NCI-H2227 (cell line): ENCODE measurements around the gene REXO2.

Source experiments
- DNase-seq: peaks from one replicate; lab custom pipeline; 2025; ENCODE audit not compliant: unreplicated experiment; lab: John Stamatoyannopoulos, UW

REXO2 gene

GRCh38 chr11:114440121-114440860, 1.0 kb downstream of the REXO2 start:
- no peak for DNase-seq

- DNase-seq: no peak
Observed at GRCh38 chr11:114440971-114441763, 1.9 kb downstream of the REXO2 start.

GRCh38 chr11:114441921-114442320, 2.7 kb downstream of the REXO2 start:
- no peak for DNase-seq

GRCh38 chr11:114442536-114442935, 3.3 kb downstream of the REXO2 start:
- no peak for DNase-seq

GRCh38 chr11:114447444-114447843, 8.2 kb downstream of the REXO2 start:
- no peak for DNase-seq

GRCh38 chr11:114447892-114448291, 8.6 kb downstream of the REXO2 start:
- no peak for DNase-seq

GRCh38 chr11:114448749-114449482, 9.6 kb downstream of the REXO2 start:
- no peak for DNase-seq

- no peak for DNase-seq
Observed at GRCh38 chr11:114449845-114450244, 10.6 kb downstream of the REXO2 start.

GRCh38 chr11:114452399-114452798, 13.1 kb downstream of the REXO2 start:
- no peak for DNase-seq

GRCh38 chr11:114463999-114464398, 24.7 kb downstream of the REXO2 start:
- no peak for DNase-seq

GRCh38 chr11:114466742-114467141, 27.5 kb downstream of the REXO2 start:
- DNase-seq: no peak

GRCh38 chr11:114472661-114473060, 33.4 kb downstream of the REXO2 start:
- no peak for DNase-seq

GRCh38 chr11:114478001-114478410, 38.7 kb downstream of the REXO2 start:
- DNase-seq: no peak

- DNase-seq: no peak
Observed at GRCh38 chr11:114478768-114479167, 39.5 kb downstream of the REXO2 start.

GRCh38 chr11:114479331-114479730, 40.1 kb downstream of the REXO2 start:
- no peak for DNase-seq

- DNase-seq: no peak
Observed at GRCh38 chr11:114482114-114482513, 42.8 kb downstream of the REXO2 start.

- no peak for DNase-seq
Observed at GRCh38 chr11:114483929-114484328, 44.7 kb downstream of the REXO2 start.

- no peak for DNase-seq
Observed at GRCh38 chr11:114496915-114497314, 57.6 kb downstream of the REXO2 start.

GRCh38 chr11:114499756-114500155, 60.5 kb downstream of the REXO2 start:
- no peak for DNase-seq
